KMS-11 (cell line): Measurements from ENCODE around the gene WT1.

Experiments
- H2AFZ ChIP-seq: fragments of 200-600 bp; sonication (generic); 2 replicates; pipeline ENCODE4 v1.6.1; 2016; ENCODE audit warnings: antibody characterized with exemption, mixed run types, low read depth
- H3K27ac ChIP-seq: fragments of 200-600 bp; sonication (generic); 2 replicates; pipeline ENCODE4 v1.6.1; 2016; ENCODE audit warnings: mild to moderate bottlenecking, mixed run types
- H3K27me3 ChIP-seq: fragments of 200-600 bp; sonication (generic); 2 replicates; pipeline ENCODE4 v1.6.1; 2017; ENCODE audit warnings: mild to moderate bottlenecking, low read depth, mixed run types, moderate library complexity; ENCODE audit not compliant: insufficient read depth
- H3K36me3 ChIP-seq: fragments of 200-600 bp; sonication (generic); 2 replicates; pipeline ENCODE4 v1.6.1; 2017; ENCODE audit warnings: mild to moderate bottlenecking, mixed run types; ENCODE audit not compliant: insufficient read depth
- H3K4me1 ChIP-seq: fragments of 200-600 bp; sonication (generic); 2 replicates; pipeline ENCODE4 v1.6.1; 2016; ENCODE audit warnings: mild to moderate bottlenecking, low read depth, mixed run types; ENCODE audit not compliant: poor library complexity, severe bottlenecking
- H3K4me2 ChIP-seq: fragments of 200-600 bp; sonication (generic); 2 replicates; pipeline ENCODE4 v1.7.0; 2016; ENCODE audit warnings: mild to moderate bottlenecking, mixed run types
- H3K4me3 ChIP-seq: fragments of 200-600 bp; sonication (generic); IDR thresholded peaks from 2 replicates; pipeline ENCODE4 v1.6.1; 2017; ENCODE audit warnings: low read depth, low read length, mixed read lengths; ENCODE audit not compliant: insufficient read depth
- H3K79me2 ChIP-seq: fragments of 200-600 bp; sonication (generic); 2 replicates; pipeline ENCODE4 v1.6.1; 2016; ENCODE audit warnings: low read depth, mixed run types; ENCODE audit not compliant: insufficient read depth
- H3K9ac ChIP-seq: fragments of 200-600 bp; sonication (generic); 2 replicates; pipeline ENCODE4 v1.6.1; 2016; ENCODE audit warnings: mild to moderate bottlenecking, mixed run types
- H4K20me1 ChIP-seq: fragments of 200-600 bp; sonication (generic); 2 replicates; pipeline ENCODE4 v1.6.1; 2016; ENCODE audit warnings: mild to moderate bottlenecking, mixed run types; ENCODE audit not compliant: insufficient read depth
- TF ChIP-seq, protein P1 (sequence below): fragments of 200-600 bp; sonication (generic); conservative IDR thresholded peaks from 2 replicates; pipeline ENCODE4 v1.6.1; 2017; ENCODE audit warnings: low read depth, mild to moderate bottlenecking, antibody characterized with exemption, low read length, moderate library complexity, mixed read lengths

Gene WT1

GRCh38 chr11:32348502-32348901 lies 86.8 kb downstream of the WT1 start:
- H3K27me3 ChIP-seq: no peaks in the 10 kb centered on the region
- TF ChIP-seq, protein P1, sequence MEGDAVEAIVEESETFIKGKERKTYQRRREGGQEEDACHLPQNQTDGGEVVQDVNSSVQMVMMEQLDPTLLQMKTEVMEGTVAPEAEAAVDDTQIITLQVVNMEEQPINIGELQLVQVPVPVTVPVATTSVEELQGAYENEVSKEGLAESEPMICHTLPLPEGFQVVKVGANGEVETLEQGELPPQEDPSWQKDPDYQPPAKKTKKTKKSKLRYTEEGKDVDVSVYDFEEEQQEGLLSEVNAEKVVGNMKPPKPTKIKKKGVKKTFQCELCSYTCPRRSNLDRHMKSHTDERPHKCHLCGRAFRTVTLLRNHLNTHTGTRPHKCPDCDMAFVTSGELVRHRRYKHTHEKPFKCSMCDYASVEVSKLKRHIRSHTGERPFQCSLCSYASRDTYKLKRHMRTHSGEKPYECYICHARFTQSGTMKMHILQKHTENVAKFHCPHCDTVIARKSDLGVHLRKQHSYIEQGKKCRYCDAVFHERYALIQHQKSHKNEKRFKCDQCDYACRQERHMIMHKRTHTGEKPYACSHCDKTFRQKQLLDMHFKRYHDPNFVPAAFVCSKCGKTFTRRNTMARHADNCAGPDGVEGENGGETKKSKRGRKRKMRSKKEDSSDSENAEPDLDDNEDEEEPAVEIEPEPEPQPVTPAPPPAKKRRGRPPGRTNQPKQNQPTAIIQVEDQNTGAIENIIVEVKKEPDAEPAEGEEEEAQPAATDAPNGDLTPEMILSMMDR: no peak
- no peaks in the 10 kb centered on the region for H3K36me3 ChIP-seq
- no peak overlapping the region for H3K9ac ChIP-seq
- no peak overlapping the region for H2AFZ ChIP-seq
- H3K4me1 ChIP-seq: peaks cover 5% of the 10 kb centered on the region
- H3K4me2 ChIP-seq: no peak overlapping the region
- H4K20me1 ChIP-seq: no peaks in the 10 kb centered on the region
- no peaks in the 10 kb centered on the region for H3K79me2 ChIP-seq
- no peak overlapping the region for H3K4me3 ChIP-seq
- H3K27ac ChIP-seq: no peak overlapping the region

DNA sequence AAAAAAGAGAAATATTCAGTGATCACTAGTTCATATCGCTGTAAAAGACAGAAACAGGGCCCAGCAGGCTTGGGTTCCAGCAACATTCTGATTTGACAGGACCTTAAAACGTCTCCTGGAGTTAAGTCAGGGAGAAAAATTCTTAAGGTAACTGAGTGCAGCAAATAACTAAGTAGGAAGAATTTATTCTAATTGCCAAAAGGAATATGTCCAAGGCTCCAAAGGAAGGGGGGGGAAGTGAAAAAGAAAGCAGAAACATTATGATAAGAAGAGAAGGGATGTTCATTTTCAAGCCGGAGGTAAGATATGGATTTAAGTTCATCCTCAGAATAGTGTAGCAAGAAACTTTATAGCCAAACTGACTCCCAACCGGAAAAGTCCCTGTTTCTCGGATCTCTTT lies 90.4 kb downstream of the WT1 start:
- no peaks in the 10 kb centered on the region for H3K27me3 ChIP-seq
- H3K9ac ChIP-seq: no peak overlapping the region
- H3K27ac ChIP-seq: no peak overlapping the region
- TF ChIP-seq, protein P1: no peak
- H2AFZ ChIP-seq: no peak overlapping the region
- H3K4me2 ChIP-seq: no peak overlapping the region
- no peak overlapping the region for H3K4me3 ChIP-seq
- no peaks in the 10 kb centered on the region for H3K36me3 ChIP-seq
- H3K79me2 ChIP-seq: no peaks in the 10 kb centered on the region
- peaks cover 12% of the 10 kb centered on the region for H3K4me1 ChIP-seq
- H4K20me1 ChIP-seq: no peaks in the 10 kb centered on the region

- Histone ChIP-seq H4K20me1 (no peaks in the 10 kb centered on the region), H3K36me3 (no peaks in the 10 kb centered on the region), H3K79me2 (no peaks in the 10 kb centered on the region), H2AFZ (no peak overlapping the region), H3K4me3 (no peak overlapping the region), H3K9ac (no peak overlapping the region), H3K27ac (no peak overlapping the region), H3K27me3 (no peaks in the 10 kb centered on the region), H3K4me1 (peaks cover 12% of the 10 kb centered on the region), H3K4me2 (peak overlapping the region; percentile 15; the same call in 1 of the 2 replicates)
- TF ChIP-seq, protein P1: no peak
Measured at GRCh38 chr11:32343325-32344008, 91.9 kb downstream of the WT1 start.

- no peak overlapping the region for H3K27ac ChIP-seq
- no peaks in the 10 kb centered on the region for H3K79me2 ChIP-seq
- peaks cover 12% of the 10 kb centered on the region for H3K4me1 ChIP-seq
- TF ChIP-seq, protein P1: no peak
- H3K4me3 ChIP-seq: no peak overlapping the region
- no peak overlapping the region for H2AFZ ChIP-seq
- no peaks in the 10 kb centered on the region for H3K27me3 ChIP-seq
- H4K20me1 ChIP-seq: no peaks in the 10 kb centered on the region
- H3K4me2 ChIP-seq: no peak overlapping the region
- no peaks in the 10 kb centered on the region for H3K36me3 ChIP-seq
- no peak overlapping the region for H3K9ac ChIP-seq
Measured at GRCh38 chr11:32341620-32342613, 93.4 kb downstream of the WT1 start.
